GM12892 (cell line): ENCODE results near the gene MSH2.

ENCODE experiments used
- POLR2A ChIP-seq: IDR thresholded peaks from 2 replicates; pipeline ENCODE4 v1.6.1; 2011; ENCODE audit warnings: low read depth, low read length, control low read depth
- POLR2AphosphoS5 ChIP-seq: IDR thresholded peaks from 2 replicates; pipeline ENCODE4 v1.6.1; 2011; ENCODE audit warnings: low read depth, low read length, control low read depth
- TAF1 ChIP-seq: IDR thresholded peaks from 2 replicates; pipeline ENCODE4 v1.6.1; 2011; ENCODE audit warnings: low read depth, mild to moderate bottlenecking, control low read depth, low read length, borderline replicate concordance

- no peak for TF ChIP-seq POLR2A
- TF ChIP-seq POLR2AphosphoS5 = no peak
- TF ChIP-seq TAF1 = no peak
Measured at GRCh38 chr2:47359375-47359868, 43.5 kb upstream of the MSH2 start.
